ENCODE data around the gene DDX46. TPM values are rescaled to one million over a fixed set of nuclear protein-coding genes. Genes with fewer than 3 reads are reported as not detected.
"Not testable (repeated sequence)": the region's sequence is repeated elsewhere in the genome, so short reads cannot be mapped to it uniquely, and the experiment has no call there.

DDX46 gene
- total RNA-seq, 2 experiments from 2014 or later: 72.7 to 76.5 TPM

GRCh38 chr5:134835623-134836022 lies 77.0 kb downstream of the DDX46 start:
- no peak for DNase-seq
- no peaks in the 10 kb centered on the region for H3K27me3 Mint-ChIP-seq
- H3K27ac Mint-ChIP-seq: no peak overlapping the region
- H3K4me3 Mint-ChIP-seq: no peak overlapping the region
- ATAC-seq (ENCODE audit: low read depth): no peak
- POLR2A ChIA-PET: interaction anchor here (0.7 to 1.1 kb wide), 2 partner anchors 10 to 334 kb away, joined by 3 to 4 read pairs; partner anchors contain the start of gene C5orf24
- H3K36me3 Mint-ChIP-seq: peaks cover 6% of the 10 kb centered on the region
- H3K9me3 Mint-ChIP-seq: no peaks in the 10 kb centered on the region
- H3K4me1 Mint-ChIP-seq: no peaks in the 10 kb centered on the region

DNA sequence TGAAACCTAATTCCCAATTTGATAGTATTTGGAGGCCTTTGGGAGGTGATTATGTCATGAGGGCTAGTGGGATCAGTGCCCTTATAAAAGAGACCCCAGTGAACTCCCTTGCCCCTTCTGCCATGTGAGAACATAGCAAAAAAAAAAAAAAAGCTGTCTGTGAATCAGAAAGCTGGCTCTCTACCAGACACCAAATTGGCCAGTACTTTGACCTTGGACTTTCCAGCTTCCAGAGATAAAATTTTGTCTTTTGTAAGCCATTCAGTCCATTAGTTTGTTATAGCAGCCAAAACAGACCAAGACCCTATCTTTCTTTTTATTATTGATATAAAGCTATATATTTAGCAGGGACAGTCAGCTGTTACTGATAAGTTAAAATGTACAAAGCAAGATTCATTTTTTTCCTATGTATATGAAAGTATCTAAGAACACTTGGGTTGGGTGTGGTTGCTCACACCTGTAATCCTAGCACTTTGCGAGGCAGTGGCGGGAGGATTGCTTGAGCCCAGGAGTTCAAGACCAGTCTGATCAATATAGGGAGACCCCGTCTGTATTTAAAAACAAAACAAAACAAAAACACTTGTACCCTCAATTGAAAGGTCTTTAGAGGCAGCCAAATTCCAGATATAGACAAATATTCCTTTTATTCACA lies 79.1 kb downstream of the DDX46 start:
- Mint-ChIP-seq H3K36me3 (peaks cover 7% of the 10 kb centered on the region), H3K27me3 (no peaks in the 10 kb centered on the region), H3K4me1 (peaks cover 2% of the 10 kb centered on the region), H3K4me3 (no peak overlapping the region), H3K27ac (no peak overlapping the region), H3K9me3 (no peaks in the 10 kb centered on the region)
- POLR2A ChIA-PET: interaction anchor here (0.5 kb wide), 1 partner anchor 33 kb away, joined by 3 read pairs; no protein-coding TSS in a partner anchor
- ATAC-seq (ENCODE audit: low read depth) (no peak), DNase-seq (no peak)

GRCh38 chr5:134838361-134838760 lies 79.8 kb downstream of the DDX46 start:
- ATAC-seq (ENCODE audit: low read depth); H3K4me1 Mint-ChIP-seq; H3K27me3 Mint-ChIP-seq; H3K27ac Mint-ChIP-seq; H3K4me3 Mint-ChIP-seq; POLR2A ChIA-PET; DNase-seq; H3K36me3 Mint-ChIP-seq; H3K9me3 Mint-ChIP-seq: not testable (repeated sequence)

DNA sequence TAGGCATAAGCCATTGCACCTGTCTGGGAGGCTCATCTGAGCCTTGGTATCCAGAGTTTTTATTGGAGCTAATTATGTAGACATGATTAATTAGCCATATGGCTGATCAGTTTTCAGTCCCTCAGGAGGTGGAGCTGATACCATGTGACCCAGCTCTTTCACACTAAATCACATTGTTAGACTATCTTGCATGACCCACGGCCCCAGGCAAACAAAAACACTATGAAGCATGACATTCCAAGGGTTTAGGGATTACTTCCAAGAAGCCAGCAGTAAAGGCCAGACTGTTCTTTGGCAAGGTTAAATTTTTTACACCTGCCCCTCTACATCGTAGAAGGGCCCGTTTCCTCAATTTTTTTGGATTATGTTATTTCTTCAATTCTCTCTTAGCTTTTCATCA lies 82.2 kb downstream of the DDX46 start:
- DNase-seq: no peak
- ATAC-seq (ENCODE audit: low read depth): no peak
- POLR2A ChIA-PET: no interaction called here
- H3K27ac Mint-ChIP-seq: no peak overlapping the region
- no peaks in the 10 kb centered on the region for H3K9me3 Mint-ChIP-seq
- H3K4me3 Mint-ChIP-seq: no peak overlapping the region
- H3K4me1 Mint-ChIP-seq: peaks cover 8% of the 10 kb centered on the region
- peaks cover 7% of the 10 kb centered on the region for H3K36me3 Mint-ChIP-seq
- H3K27me3 Mint-ChIP-seq: no peaks in the 10 kb centered on the region

- peaks cover 9% of the 10 kb centered on the region for H3K36me3 Mint-ChIP-seq
- no peak overlapping the region for H3K4me3 Mint-ChIP-seq
- ATAC-seq (ENCODE audit: low read depth): no peak
- H3K9me3 Mint-ChIP-seq: no peaks in the 10 kb centered on the region
- no peak for DNase-seq
- H3K27ac Mint-ChIP-seq: no peak overlapping the region
- POLR2A ChIA-PET: no interaction called here
- H3K4me1 Mint-ChIP-seq: peaks cover 16% of the 10 kb centered on the region
- H3K27me3 Mint-ChIP-seq: no peaks in the 10 kb centered on the region
Observed at GRCh38 chr5:134844252-134844651, 85.7 kb downstream of the DDX46 start.

DNA sequence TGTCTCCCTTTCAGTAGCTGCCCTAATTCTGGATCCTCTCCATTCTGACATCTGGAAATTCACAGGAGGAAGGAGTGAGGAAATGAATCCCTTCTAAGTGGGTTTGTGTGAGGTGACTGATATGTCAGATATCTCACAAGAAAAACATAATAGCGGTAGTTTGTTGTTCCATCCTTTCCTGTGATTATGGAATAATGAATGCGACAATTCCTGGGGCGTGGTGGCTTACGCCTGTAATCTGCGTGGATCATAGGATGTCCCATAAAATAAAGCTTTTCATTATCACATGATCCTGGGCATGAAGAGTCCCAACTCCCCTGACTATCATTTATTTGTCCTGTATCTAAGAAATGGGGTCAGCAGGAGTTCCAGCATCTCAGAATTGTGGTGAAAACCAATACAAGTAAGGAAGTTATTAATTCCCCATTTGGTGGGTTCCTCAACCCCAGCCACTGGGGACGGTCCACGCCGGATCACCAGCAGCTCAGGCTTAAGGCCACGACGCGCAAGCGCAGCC lies 86.8 kb downstream of the DDX46 start:
- no peaks in the 10 kb centered on the region for H3K27me3 Mint-ChIP-seq
- H3K9me3 Mint-ChIP-seq: no peaks in the 10 kb centered on the region
- POLR2A ChIA-PET: interaction anchor here (0.6 to 1.6 kb wide), 12 partner anchors 9 to 721 kb away, joined by 3 to 28 read pairs (median 5); partner anchors contain the start of genes CAMLG, PCBD2, SKP1 and TXNDC15
- peak overlapping the region; percentile 90 for H3K27ac Mint-ChIP-seq
- DNase-seq (no peak), ATAC-seq (ENCODE audit: low read depth) (no peak)
- H3K4me3 Mint-ChIP-seq: peak overlapping the region; percentile 94
- peaks cover 16% of the 10 kb centered on the region for H3K4me1 Mint-ChIP-seq
- H3K36me3 Mint-ChIP-seq: peaks cover 10% of the 10 kb centered on the region

DNA sequence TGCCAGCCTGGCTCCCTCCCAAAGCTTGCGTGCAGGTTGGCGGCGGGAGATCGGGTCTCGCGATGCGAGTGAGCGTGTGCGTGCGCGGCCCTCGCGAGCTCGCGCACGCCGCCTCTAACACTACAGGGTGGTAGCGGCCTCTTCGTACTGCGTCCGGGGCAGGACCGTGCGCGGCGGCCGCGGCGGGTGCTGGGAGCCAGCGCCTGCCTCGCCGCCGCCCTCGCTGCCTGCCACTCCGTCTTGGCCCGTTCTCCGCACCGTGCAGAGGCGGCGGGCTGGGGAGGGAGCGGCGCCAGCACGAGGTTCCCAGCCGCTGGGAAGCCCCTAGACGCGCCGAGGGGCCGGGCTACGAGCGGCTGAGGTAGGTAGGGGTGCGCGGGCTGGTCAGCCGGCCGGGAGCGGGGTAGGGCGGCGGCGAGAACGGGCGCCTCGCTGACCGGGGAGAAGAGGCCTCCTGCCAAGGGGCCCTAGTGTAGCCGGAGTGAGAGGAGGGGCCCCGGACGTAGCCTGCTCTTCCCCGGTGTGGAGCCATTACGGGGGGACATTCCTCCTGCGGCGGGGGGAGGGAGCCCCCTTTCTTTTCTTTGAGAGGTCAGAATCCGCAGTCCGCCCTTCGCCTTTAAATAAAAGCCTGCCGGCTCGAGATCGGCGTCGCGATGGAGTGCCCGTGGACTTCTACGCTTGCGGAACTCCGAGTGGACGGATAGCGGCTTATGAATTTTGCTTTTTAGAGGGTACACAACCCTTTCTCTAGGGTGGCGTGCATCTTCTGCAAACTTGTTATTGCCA lies 87.5 kb downstream of the DDX46 start, which contains the start of gene C5orf24:
Gene C5orf24 (plus strand): TSS at position 117 of the 789 bp plus-strand sequence. CDS start 8,933 bp downstream, outside the sequence.
- peaks cover 18% of the 10 kb centered on the region for H3K4me1 Mint-ChIP-seq
- peak; percentile 95 for ATAC-seq (ENCODE audit: low read depth)
- peak within 1 kb of the TSS; percentile 94 for H3K4me3 Mint-ChIP-seq
- H3K36me3 Mint-ChIP-seq: peaks cover 10% of the 10 kb centered on the region
- H3K27ac Mint-ChIP-seq: peak within 1 kb of the TSS; percentile 90
- peak; percentile 92 for DNase-seq
- POLR2A ChIA-PET: interaction anchor here (0.5 to 1.6 kb wide), 15 partner anchors 8 to 721 kb away, joined by 3 to 28 read pairs (median 5); partner anchors contain the start of genes CAMLG, PCBD2, SKP1 and TXNDC15
- H3K27me3 Mint-ChIP-seq: no peaks in the 10 kb centered on the region
- no peaks in the 10 kb centered on the region for H3K9me3 Mint-ChIP-seq

DNA sequence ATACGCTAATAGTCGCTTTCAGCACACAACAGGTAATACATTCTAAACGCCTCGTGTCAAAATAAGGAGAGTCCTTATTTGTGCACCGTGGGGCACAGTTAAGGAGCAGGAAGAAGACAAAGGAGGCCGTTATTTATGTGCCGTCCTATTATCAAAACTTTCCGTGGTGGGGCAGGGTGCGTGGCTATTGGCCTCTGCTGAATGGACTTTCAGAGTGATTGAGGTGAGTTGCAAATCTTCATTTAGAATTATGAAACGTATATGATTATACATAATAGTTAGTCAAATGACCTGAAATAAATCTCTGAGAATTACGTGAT lies 88.0 kb downstream of the DDX46 start:
- Mint-ChIP-seq H3K4me1 (peaks cover 19% of the 10 kb centered on the region), H3K9me3 (no peaks in the 10 kb centered on the region), H3K27ac (peak overlapping the region; percentile 90), H3K27me3 (no peaks in the 10 kb centered on the region), H3K4me3 (peak overlapping the region; percentile 94), H3K36me3 (peaks cover 8% of the 10 kb centered on the region)
- POLR2A ChIA-PET: interaction anchor here (0.8 to 1.2 kb wide), 4 partner anchors 9 to 58 kb away, joined by 4 to 8 read pairs (median 6); partner anchors contain the start of genes PCBD2 and TXNDC15
- DNase-seq (no peak), ATAC-seq (ENCODE audit: low read depth) (peak; percentile 3)

DNA sequence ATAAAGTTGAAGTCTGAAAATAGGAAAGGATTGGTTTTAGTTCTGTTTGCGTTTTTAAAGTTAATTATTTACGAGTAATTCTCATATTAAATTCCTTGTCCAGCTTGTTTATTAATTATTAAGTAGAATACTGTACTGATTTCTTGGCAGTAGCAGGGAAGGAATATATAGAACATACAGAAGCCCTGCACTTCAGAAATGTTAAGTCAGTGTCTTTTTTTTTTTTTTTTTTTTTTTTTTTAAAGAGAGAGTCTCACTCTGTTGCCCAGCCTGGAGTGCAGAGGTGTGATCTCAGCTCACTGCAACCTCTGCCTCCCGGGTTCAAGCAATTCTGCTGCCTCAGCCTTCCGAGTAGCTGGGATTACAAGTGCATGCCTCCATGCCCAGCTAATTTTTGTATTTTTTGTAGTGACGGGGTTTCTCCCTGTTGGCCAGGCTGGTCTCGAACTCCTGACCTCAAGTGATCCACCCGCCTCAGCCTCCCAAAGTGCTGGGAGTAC lies 90.9 kb downstream of the DDX46 start:
- H3K9me3 Mint-ChIP-seq; H3K27ac Mint-ChIP-seq; H3K27me3 Mint-ChIP-seq; H3K36me3 Mint-ChIP-seq; H3K4me3 Mint-ChIP-seq; DNase-seq; ATAC-seq (ENCODE audit: low read depth): not testable (repeated sequence)
- POLR2A ChIA-PET: interaction anchor here (0.6 to 1.4 kb wide), 4 partner anchors 8 to 202 kb away, joined by 3 to 5 read pairs (median 4); partner anchors contain the start of gene PCBD2
- peaks cover 22% of the 10 kb centered on the region for H3K4me1 Mint-ChIP-seq

DNA sequence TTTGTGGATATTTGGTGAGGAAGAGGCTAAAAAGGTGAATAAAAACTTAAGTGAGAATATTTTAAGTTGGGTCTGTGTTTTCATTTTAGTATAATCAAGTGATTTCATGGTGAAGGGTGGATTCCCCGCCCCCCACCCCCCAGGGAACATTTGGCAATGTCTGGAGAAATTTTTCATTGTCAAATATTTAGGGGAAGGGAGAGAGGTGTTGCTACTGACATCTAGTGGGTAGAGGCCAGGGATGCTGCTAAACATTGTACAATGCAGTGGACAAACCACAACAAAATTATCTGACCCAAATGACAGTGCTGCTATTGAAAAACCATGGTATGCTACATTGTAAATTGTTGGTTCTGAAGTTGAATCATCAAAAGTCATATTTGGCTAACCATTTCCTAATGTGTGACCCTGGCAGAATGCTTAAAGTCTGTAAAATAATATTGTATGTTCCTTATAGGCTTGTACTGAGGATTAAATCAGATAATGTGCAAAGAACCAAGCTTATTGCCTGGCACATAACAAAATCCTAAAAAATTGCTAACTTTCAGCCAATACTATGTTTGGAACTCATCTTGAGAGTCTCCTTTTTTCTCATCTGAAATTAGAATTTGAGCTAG lies 92.8 kb downstream of the DDX46 start:
- no peak overlapping the region for H3K4me3 Mint-ChIP-seq
- H3K9me3 Mint-ChIP-seq: no peaks in the 10 kb centered on the region
- H3K27ac Mint-ChIP-seq: no peak overlapping the region
- H3K36me3 Mint-ChIP-seq: peaks cover 9% of the 10 kb centered on the region
- no peaks in the 10 kb centered on the region for H3K27me3 Mint-ChIP-seq
- ATAC-seq (ENCODE audit: low read depth) (no peak), DNase-seq (no peak)
- POLR2A ChIA-PET: interaction anchor here (0.6 kb wide), 1 partner anchor 29 kb away, joined by 5 read pairs; no protein-coding TSS in a partner anchor
- H3K4me1 Mint-ChIP-seq: peaks cover 20% of the 10 kb centered on the region

DNA sequence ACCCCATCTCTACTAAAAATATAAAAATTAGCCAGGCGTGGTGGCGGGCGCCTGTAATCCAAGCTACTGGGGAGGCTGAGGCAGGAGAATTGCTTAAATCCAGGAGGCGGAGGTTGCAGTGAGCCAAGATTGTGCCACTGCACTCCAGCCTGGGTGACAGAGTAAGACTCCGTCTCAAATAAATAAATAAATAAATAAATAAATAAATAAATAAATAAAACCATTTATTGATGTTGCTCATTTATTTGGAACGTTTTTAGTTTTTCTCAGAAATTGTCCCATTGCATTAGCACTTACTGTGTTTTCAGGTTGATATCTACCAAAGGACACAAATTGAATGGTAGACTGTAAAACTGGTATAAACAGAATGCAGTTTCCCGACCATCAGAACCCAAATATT lies 97.9 kb downstream of the DDX46 start:
- POLR2A ChIA-PET; H3K9me3 Mint-ChIP-seq; H3K27ac Mint-ChIP-seq; ATAC-seq (ENCODE audit: low read depth); H3K4me1 Mint-ChIP-seq; DNase-seq; H3K27me3 Mint-ChIP-seq; H3K36me3 Mint-ChIP-seq; H3K4me3 Mint-ChIP-seq: not testable (repeated sequence)

- DNase-seq (no peak), ATAC-seq (ENCODE audit: low read depth) (no peak)
- Mint-ChIP-seq H3K27ac (no peak overlapping the region), H3K9me3 (no peaks in the 10 kb centered on the region), H3K4me1 (peaks cover 6% of the 10 kb centered on the region), H3K36me3 (peaks cover 5% of the 10 kb centered on the region), H3K4me3 (no peak overlapping the region), H3K27me3 (no peaks in the 10 kb centered on the region)
- POLR2A ChIA-PET: interaction anchor here (1.0 kb wide), 1 partner anchor 8 kb away, joined by 5 read pairs; no protein-coding TSS in a partner anchor
Observed at GRCh38 chr5:134857401-134857800, 98.8 kb downstream of the DDX46 start.

DNA sequence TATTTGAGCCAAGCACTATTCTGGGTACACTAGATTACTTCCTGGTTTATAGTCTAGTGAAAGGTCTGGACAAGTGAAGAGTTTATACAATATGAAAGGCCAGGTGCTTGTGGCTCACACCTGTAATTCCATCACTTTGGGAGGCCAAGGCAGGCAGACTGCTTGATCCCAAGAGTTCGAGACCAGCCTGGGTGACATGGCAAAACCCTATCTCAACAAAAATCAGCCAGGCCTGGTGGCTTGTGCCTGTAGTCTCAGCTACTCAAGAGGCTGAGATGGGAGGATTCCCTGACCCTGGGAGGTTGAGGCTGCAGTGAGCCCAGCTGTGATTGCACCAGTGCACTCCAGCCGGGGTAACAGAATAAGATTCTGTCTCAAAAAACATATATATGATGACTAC lies 106.1 kb downstream of the DDX46 start:
- Mint-ChIP-seq H3K27ac (no peak overlapping the region), H3K27me3 (no peaks in the 10 kb centered on the region), H3K9me3 (no peaks in the 10 kb centered on the region), H3K4me3 (no peak overlapping the region), H3K4me1 (no peaks in the 10 kb centered on the region), H3K36me3 (peaks cover 7% of the 10 kb centered on the region)
- POLR2A ChIA-PET: interaction anchor here (0.6 to 1.1 kb wide), 2 partner anchors 9 to 217 kb away, joined by 4 to 5 read pairs; no protein-coding TSS in a partner anchor
- DNase-seq (no peak), ATAC-seq (ENCODE audit: low read depth) (no peak)

Data from activated naive CD8-positive, alpha-beta T cell treated with anti-CD3 and anti-CD28 coated beads, Interleukin-2, amount 10 ng/mL, durations not matched to agents 7 days and 5 days (primary cell).